Measurements from ENCODE around the gene MYBPC1.
A peak's percentile ranks its signal among the peaks of the same experiment; 100 is the strongest.
"Not testable (repeated sequence)": the region's sequence is repeated elsewhere in the genome, so short reads cannot be mapped to it uniquely, and the experiment has no call there.

The MYBPC1 gene

DNA sequence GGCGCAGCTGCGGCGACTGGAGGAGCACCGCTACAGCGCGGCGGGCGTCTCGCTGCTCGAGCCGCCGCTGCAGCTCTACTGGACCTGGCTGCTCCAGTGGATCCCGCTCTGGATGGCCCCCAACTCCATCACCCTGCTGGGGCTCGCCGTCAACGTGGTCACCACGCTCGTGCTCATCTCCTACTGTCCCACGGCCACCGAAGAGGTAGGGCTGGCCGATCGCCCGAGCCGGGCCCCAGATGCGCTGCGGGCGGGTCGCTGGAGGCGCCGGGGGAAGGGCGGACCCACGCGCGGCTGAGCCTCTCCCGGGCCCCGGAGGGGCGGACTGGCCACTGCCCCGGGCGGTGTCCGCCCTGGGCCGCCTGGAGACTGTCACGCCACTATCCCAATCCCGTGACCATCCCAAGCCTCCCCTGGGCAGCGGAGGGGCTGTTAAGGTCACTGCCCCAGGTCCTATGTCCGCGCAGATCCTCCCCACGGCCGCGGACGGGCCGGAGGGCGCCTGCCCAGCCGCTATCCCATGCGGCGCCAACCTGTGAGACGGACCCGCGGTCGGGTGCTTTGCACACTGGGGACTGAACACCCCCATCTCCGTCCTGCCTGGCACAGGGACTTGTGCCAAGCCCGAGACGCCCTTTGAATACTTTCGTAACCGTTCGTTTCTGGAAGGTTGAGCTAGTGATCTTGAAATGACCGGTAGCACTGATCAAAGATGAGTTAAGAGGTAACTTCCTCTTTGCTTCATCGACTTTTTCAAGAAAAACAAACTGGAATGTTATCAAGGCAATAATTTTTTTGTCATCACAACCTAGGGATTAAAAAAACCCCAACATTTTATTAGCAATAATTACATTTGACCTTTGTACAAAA lies 103.4 kb downstream of the MYBPC1 start:
- peak in 1 of 2 experiments; percentile 68 for DNase-seq

DNA sequence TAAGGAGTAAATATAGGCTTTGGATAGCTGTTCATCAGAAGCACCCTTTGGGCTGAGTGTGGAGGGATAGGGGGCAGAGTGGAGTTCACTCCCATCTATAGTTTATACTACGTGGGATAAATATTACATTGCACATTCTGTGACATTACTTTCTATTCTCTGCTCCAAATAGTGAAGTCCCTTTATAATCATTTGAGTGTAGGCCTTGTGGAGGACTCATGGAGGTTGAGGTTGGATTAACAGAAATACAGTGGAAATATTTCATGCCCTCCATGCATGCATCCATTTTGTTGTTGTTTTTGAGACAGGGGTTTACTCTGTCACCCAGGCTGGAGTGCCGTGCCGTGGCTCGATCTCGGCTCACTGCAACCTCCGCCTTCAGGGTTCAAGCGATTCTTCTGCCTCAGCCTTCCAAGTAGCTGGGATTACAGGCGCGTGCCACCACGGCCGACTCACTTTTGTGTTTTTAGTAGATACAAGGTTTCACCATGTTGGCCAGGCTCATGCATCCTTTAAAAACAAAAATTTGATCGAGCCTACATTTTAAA lies 104.1 kb downstream of the MYBPC1 start:
- DNase-seq, result peak; percentile 11 to 57

DNA sequence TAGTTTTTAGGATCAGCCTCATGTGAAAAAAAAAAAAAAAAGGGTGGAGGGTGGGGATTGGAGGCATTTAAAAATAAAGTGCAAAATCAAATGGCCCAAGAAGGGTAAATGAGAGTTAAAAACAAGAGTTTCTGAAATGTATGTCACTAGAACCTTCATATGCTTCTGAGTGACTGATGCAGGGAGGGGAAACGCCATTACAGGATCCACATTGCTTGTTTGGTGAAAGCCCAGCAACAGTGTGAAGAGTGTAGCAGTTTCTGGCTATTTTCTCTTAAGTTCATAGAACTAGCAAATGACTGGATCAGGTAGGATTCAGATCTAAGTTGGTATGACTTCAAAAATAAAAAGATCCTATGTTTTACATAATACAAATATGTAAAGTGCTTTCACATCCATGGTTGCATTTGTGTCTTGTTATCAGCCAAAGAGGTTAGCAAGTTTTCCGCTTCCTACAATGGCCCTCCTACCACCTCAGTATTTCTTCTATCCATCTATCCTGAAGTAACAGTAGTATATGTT lies 105.6 kb downstream of the MYBPC1 start:
- no peak for DNase-seq

DNA sequence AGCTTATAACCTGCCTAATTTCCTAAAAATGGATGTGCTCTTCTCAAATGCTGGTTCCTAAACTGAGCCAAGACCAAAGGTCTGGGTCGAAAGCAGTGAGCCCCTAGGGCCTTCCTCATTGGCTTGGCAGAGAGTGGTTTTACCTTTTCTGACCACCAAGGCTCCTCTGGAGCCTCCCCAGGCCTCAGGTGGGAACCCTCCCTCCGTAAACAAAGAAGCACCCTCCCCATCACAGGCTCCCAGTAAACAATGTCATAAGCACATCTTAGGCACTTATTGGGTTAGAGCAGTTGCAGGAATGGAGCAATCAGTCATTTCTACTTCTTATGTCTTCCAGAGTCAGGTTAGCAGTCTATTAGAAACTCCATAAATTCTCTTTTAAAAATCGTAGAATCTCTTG lies 108.7 kb downstream of the MYBPC1 start:
- DNase-seq, result no peak

DNA sequence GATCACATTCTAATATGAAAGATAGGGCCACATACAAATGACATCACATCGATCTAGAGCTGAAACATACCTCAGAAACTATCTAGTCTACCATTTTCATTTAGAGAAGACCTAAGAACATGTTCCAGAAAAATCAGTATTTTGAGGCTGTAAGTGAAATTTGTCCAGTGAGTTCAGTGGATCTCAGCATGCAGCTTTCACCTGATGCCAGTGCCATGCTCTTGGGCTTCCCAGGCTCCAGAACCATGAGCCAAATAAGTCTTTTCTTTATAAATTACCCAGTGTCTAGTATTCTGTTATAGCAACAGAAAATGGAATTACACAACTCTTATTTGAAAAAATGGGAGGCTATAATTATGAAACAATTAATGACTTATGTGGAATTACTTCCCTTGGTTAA lies 111.6 kb downstream of the MYBPC1 start:
- no peak for DNase-seq

DNA sequence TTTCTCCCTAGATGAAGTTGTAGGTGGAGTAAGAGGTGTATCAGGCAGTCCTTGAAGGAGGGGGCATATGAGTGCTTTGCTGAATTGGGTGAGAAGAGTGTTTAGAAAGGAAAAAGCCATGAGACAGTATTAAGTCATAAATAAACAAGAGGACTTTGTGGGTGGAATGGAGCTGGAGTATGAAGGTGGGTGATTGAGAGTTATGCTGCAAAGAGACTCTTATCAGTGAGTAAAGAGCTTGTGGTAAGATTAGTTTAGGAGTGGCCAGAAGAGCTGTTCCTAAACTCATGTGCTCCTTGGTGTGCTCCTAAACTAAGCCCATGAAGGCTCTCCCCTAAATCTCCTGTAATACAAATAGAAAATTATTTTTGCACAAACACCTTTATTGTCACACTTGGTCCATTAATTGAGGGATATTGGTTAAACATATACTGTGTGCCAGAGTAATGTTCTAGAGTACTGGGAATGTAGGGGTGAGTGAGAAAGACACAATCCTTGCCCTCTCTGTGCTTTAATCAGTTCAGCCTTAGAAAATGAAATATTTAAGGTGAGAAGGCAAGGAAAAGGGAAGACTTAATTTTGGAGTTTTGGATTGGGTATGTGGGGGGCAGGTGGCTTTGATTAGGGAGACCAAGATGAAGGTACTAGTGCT lies 112.5 kb downstream of the MYBPC1 start:
- DNase-seq, result no peak

DNA sequence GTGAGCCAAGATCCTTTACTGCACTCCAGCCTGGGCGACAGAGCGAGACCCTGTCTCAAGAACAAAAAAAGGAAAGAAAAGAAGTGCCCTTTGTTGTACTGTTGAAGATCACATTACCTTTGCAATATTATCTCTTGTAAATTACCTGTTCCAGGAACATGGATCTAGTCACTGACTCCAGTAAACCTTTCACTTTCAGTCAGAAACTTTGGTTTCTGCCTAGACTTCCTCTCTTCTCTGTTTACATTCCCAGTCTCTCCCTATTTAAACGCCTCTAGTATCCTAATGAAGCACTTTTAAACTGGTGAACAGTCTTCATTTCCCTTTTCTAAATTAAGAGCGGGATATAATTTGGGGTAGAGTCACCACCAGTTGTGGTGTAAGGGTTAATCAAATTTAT lies 115.5 kb downstream of the MYBPC1 start:
- DNase-seq, result no peak

DNA sequence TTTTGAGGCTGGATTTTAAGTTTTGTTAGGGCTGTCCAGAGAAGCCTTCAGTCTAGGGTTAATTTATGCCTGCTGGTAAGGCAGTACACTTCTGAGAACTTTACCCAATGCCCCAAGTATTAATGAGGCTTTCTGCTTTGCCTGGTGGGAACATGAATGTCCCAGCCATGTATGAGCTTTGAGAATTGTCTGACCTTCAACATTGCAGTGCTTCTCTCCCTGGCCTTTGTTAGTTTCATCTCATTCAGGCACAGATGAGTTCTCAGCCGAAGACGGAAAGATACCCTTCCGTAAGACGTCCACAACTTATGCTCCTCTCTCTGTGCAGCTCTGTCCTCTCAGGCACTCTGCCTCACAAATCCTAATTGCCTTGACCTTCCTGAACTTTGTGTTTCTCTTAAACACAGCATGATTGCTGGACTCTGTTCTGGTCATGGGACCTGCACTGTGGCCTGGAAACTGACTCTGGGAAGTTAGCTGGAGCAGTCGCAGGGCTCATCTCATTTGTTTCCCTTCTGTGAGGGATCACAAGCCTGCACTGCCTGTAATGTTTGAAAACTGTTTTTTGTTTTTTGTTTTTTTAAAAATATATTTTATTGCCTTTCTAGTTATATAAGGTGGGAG lies 118.4 kb downstream of the MYBPC1 start:
- no peak for DNase-seq

DNA sequence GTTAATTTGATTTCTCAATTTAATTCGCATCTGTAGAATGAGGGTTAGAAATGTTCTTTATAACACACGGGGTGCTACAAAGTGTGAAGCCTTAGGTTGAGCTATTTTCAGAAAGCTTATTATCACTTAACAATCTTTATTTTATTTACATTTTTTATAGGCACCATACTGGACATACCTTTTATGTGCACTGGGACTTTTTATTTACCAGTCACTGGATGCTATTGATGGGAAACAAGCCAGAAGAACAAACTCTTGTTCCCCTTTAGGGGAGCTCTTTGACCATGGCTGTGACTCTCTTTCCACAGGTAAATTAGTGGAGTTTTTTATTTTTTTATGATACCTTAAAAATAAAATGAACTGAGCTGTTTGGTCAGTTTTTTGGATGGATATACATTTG lies 119.2 kb downstream of the MYBPC1 start:
- no peak for DNase-seq

DNA sequence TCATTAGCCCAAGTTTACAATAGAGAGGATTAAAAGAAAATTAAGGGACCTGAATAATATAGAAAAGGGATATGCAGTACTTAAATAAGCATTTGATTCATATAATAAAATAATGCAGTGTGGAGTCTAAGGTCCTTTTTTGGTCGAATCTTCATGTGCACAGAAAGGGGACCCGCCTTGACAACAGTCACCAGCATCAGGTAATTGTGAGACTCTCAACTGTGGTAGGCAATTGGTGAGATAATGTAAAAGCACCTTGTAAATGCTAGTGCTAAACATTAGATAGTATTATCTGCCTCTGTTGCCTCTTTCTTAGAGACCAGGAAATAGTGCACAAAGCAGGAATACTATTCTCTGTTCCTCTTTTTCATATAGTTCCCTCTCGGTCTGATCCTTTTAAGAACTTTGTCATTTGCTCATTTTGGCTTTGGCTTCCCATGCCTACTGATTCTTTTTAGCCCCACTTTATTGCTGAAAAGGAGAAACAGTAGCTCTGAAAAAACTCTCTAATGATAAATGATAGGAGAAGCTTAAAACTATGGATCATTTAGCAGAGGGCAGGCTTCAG lies 120.2 kb downstream of the MYBPC1 start:
- no peak for DNase-seq

DNA sequence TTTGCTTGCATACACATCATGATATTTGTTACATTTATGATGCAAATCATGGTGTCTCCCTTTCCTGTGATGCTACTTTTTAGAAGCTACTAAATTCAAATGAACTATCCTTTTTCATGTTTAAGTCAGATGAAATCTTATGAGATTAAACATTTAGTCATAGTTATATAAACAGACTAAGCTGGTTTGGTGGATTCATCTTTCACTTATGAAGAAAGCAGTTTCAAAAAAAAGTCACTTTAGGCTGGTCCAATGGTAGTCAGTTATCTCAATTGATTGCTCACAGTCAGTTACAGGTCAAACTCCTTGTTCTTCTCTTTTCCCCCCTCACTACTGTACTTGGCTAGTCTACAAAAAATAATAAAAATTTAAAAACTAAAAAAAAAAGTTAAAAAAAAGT lies 124.8 kb downstream of the MYBPC1 start:
- no peak for DNase-seq

DNA sequence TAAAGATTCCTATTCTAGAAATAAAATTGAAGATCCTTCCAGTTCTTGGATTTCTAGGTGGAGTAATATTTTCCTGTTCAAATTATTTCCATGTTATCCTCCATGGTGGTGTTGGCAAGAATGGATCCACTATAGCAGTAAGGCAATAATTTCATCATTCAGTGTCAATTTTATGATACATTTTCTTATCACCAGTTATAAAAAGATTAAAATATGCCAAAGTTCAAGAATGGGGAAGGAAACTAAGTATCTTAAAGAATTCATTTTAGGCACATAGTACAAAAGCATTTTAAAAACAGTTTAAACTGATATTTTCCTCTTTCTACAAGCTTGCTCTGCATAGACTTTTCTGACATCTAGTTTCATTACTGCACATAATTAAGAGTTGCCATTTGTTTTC lies 125.3 kb downstream of the MYBPC1 start:
- no peak for DNase-seq

DNA sequence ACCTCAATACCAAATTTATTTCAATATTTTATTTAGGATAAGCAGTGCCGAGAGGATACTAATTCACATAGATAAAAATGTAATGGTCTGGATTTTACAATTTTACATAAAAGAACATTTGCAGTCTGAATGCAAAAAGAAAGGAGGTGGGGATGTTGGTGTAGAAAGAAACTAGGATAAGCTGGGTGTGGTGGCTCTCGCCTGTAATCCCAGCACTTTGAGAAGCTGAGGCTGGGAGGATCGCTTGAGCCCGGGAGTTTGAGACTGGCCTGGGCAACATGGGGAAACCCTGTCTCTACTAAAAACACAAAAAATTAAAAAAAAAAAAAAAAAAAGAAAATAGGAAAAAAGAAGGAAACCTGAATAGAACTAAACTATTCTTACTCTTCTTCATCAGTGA lies 127.6 kb downstream of the MYBPC1 start:
- no peak for DNase-seq

DNA sequence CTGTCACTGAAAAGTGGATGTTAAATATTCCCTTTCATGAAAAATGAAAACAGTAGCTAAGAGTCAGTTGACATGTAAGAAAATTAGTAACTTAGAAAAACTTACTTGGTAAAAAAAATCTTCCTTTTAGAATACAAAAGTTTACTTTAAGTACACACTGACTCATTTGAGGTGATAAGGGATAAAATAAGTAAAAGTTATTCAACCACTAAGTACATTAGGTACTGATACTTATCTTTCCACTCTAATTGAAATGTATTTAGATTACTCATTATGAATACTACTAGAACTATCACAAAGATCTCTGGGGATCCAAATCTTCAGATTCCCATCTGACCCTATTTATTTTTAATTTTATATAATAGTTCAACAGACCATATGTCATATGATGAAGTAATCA lies 132.3 kb downstream of the MYBPC1 start:
- no peak for DNase-seq

DNA sequence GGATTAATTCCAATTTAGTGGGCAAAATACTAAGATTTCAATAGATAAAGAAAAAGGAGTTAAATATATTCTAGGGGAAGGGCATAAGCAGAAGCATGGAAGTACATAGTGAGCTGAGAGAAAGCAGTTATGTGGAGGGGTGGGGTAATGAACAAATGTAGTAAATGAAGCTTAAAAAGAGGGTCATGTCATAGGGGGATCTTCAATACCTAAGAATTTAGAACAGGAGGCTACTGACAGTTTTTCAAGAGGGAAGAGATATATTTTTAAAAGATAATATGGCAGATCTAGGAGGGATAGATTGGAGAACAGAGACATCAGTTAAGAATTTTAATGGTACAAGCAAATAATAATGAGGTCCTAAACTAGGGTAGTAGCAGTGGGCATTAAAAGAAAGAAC lies 135.1 kb downstream of the MYBPC1 start:
- DNase-seq, result no peak

DNA sequence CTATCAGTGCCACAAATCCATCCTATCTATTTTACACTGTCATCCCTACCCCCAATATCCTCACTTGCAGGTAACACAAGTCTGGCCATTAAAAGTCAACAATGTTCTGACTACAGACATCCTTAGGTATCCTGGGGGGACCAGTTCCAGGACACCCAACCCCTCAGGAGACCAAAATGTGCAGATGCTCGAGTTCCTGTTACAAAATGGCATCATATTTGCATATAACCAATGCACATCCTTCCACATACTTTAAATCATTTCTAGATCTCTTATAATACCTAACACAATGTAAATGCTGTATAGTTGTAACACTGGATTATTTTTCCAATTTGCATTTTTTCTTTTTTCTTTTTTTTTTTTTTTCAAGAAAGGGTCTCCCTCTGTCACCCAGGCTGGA lies 137.5 kb downstream of the MYBPC1 start:
- DNase-seq, result no peak

DNA sequence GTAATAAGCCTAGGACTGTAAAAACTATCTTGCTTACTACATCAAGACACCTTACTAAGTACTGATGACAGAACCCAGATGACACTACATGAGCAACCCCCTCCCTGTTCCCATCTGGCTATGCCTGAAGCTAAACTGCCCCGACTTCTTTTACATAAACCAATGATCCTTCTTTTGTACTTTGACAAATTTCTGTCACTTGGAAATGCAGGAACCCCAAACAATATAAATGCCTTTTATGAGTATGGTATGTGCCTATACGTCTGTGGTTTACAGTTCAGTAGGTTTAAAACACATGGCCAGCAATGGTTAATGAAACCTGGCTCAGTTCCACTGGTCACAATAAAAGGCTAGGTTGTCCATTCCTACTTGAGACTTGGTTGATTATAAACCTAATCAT lies 138.4 kb downstream of the MYBPC1 start:
- no peak for DNase-seq

DNA sequence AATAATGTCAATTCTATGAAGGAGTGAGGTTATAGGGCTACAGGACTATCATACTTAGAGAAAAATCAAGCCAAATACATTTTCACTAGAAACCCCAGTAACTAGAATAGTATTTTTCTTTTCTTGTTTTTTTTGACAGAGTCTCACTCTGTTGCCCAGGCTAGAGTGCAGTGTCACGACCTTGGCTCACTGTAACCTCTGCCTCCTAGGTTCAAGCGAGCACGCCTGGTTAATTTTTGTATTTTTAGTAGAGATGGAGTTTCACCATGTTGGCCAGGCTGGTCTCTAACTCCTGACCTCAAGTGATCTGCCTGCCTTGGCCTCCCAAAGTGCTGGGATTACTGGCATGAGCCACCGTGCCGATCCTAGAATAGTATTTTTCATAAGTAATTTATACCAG lies 139.7 kb downstream of the MYBPC1 start:
- DNase-seq, result not testable (repeated sequence)
